Measurements from ENCODE around the gene ALDH1L1.

Gene ALDH1L1

GRCh38 chr3:126131881-126132750 is 48.3 kb downstream of the ALDH1L1 start:
- DNase-seq: no peak

GRCh38 chr3:126130981-126131745 is 49.2 kb downstream of the ALDH1L1 start:
- no peak for DNase-seq

DNA sequence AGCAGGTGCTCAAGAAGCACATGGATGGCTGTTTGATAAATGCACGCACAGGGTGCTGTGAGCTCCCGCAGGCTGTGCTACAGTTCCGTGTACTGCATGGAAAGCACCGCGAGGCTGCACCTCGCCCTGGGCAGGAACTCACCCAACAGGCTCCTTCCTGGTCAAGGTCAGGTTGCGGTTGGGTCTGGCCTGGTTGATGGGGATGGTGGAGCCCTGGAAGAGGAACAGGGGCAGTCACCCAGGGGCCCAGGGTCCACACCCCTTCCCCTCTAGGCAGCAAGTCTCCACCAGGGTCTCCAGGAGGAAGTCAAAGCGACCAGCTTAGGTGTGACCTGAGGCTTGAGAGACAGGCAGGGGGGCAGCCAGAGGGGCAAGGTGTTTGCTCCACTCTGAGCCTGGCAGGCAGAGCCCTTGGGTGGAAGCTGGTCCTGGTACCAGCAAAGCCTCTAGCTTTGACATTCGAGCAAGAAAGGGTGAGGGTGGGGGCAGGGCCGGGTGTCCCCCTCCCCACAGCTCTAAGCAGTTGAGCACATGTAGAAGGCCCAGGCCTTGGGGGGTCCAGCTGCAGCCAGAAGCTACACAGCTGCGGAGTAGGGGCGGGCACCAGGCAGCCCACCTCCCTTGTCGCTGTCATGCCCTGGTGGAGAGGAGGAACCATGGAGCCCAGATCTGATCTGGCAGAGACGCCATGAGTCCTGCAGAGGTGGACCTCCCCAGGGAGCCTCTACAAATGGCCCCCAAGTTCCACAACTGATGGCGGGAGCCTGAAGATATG is 50.1 kb downstream of the ALDH1L1 start:
- DNase-seq: no peak

- no peak for DNase-seq
These were observed 50.9 kb downstream of the ALDH1L1 start for GRCh38 chr3:126129398-126129891.

DNA sequence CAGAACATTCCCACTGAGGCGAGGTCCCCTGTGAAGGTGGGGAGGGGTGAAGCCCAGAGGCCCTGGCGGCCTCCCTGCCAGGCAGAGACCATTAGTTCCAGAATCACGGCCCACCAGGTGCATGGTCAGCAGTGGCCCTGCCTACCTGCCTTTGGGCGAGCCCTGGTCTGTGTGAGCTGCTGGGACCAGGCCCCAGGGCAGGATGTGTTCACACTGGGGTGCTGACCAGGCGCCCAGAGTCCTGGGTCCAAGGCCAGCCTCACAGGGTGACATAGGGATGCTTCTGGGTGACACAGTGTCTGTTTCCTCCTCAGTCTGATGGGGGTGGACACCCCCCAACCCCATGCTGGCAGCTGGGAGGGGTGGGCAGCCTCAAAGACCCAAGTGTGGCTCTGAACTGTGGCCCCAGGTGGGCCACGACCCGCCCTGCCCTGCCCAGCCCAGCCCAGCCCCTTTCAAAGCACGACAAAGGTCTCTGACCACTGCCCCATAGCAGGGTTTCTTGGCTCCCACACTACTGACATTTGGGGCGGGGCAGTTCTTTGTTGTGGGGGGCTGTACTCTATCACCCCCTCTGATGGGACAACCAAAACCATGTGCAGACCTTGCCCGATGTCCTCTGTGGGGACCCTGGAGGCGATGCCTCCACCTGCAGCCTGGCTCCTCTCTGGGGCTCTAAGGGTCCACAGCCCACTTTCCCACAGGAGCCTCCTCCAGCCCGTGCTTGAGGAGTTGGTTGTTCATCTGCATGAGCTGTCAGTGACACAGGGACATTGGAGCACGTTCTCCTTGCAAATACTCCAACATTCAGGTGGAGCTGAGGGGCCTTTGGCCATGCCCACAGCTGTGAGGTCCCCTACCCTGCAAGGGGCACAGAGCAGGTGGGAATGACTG is 51.6 kb downstream of the ALDH1L1 start:
- no peak for DNase-seq

- no peak for DNase-seq
These were observed 52.5 kb downstream of the ALDH1L1 start for GRCh38 chr3:126127904-126128303.

GRCh38 chr3:126127452-126127851 is 52.9 kb downstream of the ALDH1L1 start:
- no peak for DNase-seq

DNA sequence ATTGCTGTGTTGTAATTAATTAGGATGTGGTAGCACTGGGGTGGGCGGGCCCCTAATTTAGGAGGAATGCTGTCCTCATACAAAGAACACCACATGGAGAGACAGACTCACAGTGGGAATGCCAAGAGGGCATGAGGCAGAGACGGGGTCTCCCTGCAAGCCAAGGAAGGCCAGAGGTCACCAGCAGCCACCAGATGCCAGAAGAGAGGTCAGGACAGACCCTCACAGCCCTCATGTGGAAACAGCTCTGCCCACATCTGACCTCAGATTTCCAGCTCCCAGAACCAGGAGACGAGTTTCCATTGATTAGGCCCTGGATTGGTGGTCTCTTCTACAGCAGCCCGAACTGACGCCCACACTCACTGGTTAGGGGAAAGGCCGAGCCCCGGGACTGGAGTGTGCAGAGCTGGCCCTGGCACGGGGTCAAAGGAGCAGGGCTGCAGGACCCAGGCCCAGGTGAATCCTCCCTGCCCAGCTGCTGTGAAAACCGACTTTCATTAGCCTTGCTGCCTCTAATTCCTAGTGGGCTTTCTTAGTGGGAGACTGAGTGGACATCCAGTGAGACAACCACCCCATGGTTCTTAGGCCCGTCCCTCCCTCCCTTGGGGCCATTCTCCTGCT is 53.5 kb downstream of the ALDH1L1 start:
- DNase-seq: no peak

DNA sequence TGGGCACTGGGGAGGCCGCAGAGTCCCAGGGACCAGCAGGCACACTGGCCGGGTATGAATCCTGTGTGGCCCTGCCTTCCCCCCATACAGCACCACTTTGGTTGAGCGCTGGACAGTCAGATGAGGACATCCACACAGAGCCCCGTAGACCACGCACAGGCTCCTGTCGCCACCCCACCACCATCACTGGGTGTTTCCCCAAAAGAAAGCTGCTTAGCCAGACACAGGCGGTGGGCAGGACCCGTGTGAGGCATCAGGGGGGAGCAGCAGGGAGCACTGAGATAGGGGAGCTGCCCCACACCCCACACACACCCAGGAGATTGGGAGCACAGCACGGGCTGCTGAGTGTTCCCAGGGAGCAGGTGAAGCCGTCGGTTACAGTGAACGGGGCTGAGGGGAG is 54.1 kb downstream of the ALDH1L1 start:
- no peak for DNase-seq

DNA sequence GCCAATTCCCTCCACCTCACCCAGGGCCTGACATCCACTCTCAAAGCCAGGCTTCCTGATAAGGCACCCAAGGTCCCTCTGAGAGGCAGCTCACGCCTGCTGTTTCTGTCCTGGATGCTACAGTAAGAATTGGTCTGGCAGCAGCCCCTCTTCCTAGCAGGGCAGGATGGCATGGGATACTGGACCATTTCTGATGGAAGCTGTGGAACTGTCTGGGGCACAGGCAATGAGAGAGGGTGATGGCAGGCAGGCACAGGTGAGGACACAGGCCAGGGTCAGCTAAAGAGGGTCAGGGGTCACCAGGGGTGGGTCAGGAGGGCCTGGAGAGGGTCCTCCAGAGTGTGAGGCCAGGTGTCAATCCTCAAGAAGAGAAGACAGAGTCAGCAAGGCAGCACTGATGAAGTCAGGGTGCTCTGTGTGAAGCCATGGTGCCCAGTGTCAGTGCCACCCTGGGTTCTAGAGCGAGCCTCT is 54.6 kb downstream of the ALDH1L1 start:
- DNase-seq: no peak

DNA sequence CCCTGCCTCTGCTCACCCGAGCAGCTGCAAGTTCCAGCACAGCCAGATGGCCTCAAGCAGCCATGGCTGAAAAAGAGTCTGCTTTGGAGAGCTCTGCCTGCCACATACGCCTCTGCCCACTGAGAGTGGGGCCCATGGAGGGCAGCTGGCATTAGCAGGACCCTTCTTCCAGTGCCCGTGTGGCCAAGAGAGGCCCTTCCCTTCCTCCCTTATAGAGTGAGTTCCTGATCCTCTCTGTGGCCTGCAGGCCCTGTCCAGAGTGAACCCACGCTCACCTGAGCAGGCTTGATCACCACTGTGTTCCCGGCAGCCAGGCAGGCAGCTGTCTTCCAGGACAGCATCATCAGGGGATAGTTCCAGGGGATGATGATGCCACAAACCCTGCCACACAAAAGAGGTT is 55.0 kb downstream of the ALDH1L1 start:
- no peak for DNase-seq

- no peak for DNase-seq
These were observed 55.5 kb downstream of the ALDH1L1 start for GRCh38 chr3:126124896-126125295.

GRCh38 chr3:126124148-126124868 is 56.1 kb downstream of the ALDH1L1 start:
- DNase-seq: no peak

GRCh38 chr3:126121632-126122031 is 58.8 kb downstream of the ALDH1L1 start:
- no peak for DNase-seq

GRCh38 chr3:126121074-126121473 is 59.3 kb downstream of the ALDH1L1 start:
- no peak for DNase-seq

- no peak for DNase-seq
These were observed 60.4 kb downstream of the ALDH1L1 start for GRCh38 chr3:126119976-126120375.

GRCh38 chr3:126119008-126119675 is 61.2 kb downstream of the ALDH1L1 start:
- DNase-seq: no peak

DNA sequence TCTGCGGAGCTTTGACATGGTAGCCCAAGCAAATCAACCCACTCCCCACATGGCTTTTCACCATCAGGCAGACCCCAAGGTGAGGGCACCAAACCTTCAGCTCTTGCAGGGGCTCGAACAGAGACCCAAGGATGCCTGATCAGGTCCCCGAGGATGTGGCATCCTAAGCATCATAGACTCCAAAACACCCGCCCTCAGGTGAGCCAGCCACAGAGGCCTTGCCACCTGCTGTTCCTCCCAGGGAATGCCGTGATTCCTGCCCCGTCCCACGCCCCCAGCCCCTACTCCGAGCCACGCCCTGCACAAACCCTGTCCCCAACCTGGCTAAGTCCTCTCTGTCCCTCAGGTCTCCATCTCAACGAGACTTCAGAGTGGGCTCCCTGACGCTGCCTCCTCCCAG is 61.8 kb downstream of the ALDH1L1 start:
- no peak for DNase-seq

DNA sequence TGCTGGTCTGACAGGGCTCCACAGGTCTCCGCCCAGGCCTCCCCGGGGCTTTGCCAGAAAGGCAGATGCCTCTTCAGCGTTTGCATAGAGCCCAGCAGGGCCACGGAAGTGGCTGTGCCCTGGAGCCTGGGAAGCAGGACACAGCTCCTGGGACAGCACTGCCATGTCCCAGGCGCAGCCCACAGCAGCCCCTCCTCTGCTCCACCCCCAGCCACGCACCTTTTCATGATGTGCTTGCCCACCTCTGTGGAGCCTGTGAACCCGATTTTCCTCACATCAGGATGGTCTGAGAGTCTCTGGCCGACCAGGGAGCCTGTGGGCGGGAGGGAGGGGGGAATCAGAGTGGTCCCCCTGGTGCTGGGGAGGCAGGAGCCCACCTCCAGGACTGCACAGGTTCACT is 62.6 kb downstream of the ALDH1L1 start:
- DNase-seq: no peak

DNA sequence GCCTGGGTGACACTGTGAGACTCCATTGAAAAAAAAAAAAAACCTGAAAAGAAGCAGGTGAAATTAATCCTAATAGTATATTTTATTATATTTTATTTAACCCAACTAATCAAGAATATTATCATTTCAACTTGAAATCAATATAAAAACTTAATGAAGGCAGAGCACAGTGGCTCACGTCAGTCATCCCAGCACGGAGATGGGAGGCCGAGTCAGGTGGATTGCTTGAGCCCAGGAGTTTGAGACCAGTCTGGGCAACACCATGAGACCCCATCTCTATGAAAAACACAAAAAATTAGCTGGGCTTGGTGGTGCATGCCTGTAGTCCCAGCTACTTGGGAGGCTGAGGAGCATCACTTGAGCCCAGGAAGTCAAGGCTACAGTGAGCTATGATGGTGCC is 63.2 kb downstream of the ALDH1L1 start:
- no peak for DNase-seq

All from NCI-H2227 treated with DMSO at 0.1 percent for 48 hours (cell line).